SU-DHL-6 (cell line): ENCODE data around the gene TATDN2.

Experiments
- H2AFZ ChIP-seq: fragments of 200-600 bp; sonication (generic); 2 replicates; pipeline ENCODE4 v1.6.1; 2014; ENCODE audit warnings: low read depth, mild to moderate bottlenecking, moderate library complexity, mixed read lengths, antibody characterized with exemption, low read length; ENCODE audit not compliant: severe bottlenecking
- H3F3A ChIP-seq: fragments of 200-600 bp; shearing (Covaris generic); 2 replicates; pipeline ENCODE4 v1.6.0; 2016; ENCODE audit warnings: antibody characterized with exemption, mild to moderate bottlenecking; ENCODE audit not compliant: insufficient read depth
- H3K27ac ChIP-seq: fragments of 200-600 bp; sonication (generic); 2 replicates; pipeline ENCODE4 v1.5.1; 2016; ENCODE audit warnings: low read depth, mild to moderate bottlenecking, low read length, moderate library complexity, mixed read lengths
- H3K27me3 ChIP-seq: fragments of 200-600 bp; sonication (generic), shearing (Covaris generic); 2 replicates; pipeline ENCODE4 v1.6.0; 2014; ENCODE audit warnings: mild to moderate bottlenecking, low read length
- H3K36me3 ChIP-seq: fragments of 200-600 bp; sonication (generic); 2 replicates; pipeline ENCODE4 v1.6.1; 2014; ENCODE audit warnings: mild to moderate bottlenecking, low read length, mixed read lengths
- H3K4me2 ChIP-seq: fragments of 300-600, 200-600 bp; shearing (Covaris generic), sonication (generic); 2 replicates; pipeline ENCODE4 v1.6.0; 2014; ENCODE audit warnings: low read length, low read depth, mild to moderate bottlenecking; ENCODE audit not compliant: poor library complexity, severe bottlenecking
- H3K4me3 ChIP-seq: fragments of 200-600 bp; sonication (generic); 2 replicates; pipeline ENCODE4 v1.5.1; 2014; ENCODE audit warnings: antibody characterized with exemption, low read length, mild to moderate bottlenecking, mixed read lengths; ENCODE audit not compliant: insufficient read depth, poor library complexity, severe bottlenecking
- H3K79me2 ChIP-seq: fragments of 200-600 bp; sonication (generic); 2 replicates; pipeline ENCODE4 v1.6.1; 2014; ENCODE audit warnings: mild to moderate bottlenecking, low read length, moderate library complexity; ENCODE audit not compliant: insufficient read depth
- H3K9ac ChIP-seq: fragments of 200-600 bp; sonication (generic); 2 replicates; pipeline ENCODE4 v1.7.0; 2014; ENCODE audit warnings: mild to moderate bottlenecking, low read length
- H3K9me2 ChIP-seq: fragments of 200-600 bp; sonication (generic); replicated peaks from 2 replicates; pipeline ENCODE4 v1.6.1; 2014; ENCODE audit warnings: low read length; ENCODE audit not compliant: insufficient read depth
- H3K9me3 ChIP-seq: fragments of 200-600 bp; sonication (generic); 2 replicates; pipeline ENCODE4 v1.6.1; 2014; ENCODE audit warnings: low read length, mixed read lengths; ENCODE audit not compliant: insufficient read depth
- H4K20me1 ChIP-seq: fragments of 200-600 bp; sonication (generic); 2 replicates; pipeline ENCODE4 v1.6.1; 2014; ENCODE audit warnings: low read depth, mild to moderate bottlenecking, antibody characterized with exemption, low read length, moderate library complexity, mixed read lengths
- CTCF ChIP-seq: fragments of 200-600 bp; sonication (generic); IDR thresholded peaks from one replicate; pipeline ENCODE4 v1.5.1; 2017; ENCODE audit warnings: antibody characterized with exemption, mild to moderate bottlenecking, low read length, moderate library complexity; ENCODE audit not compliant: insufficient read depth, poor library complexity, severe bottlenecking
- EZH2phosphoT487 ChIP-seq: fragments of 200-600 bp; sonication (generic), shearing (Covaris generic); conservative IDR thresholded peaks from 2 replicates; pipeline ENCODE4 v1.6.1; 2018; ENCODE audit warnings: mild to moderate bottlenecking, antibody characterized with exemption, low read length, moderate library complexity, mixed read lengths

Gene TATDN2

GRCh38 chr3:10228248-10228950, 19.9 kb upstream of the TATDN2 start:
- no peak overlapping the region for H3K9ac ChIP-seq
- no peak overlapping the region for H3K4me2 ChIP-seq
- H3K9me3 ChIP-seq, result no peaks in the 10 kb centered on the region
- 0 out of 2 replicates have a peak, but pooled peaks cover 7% of the 10 kb centered on the region for H3F3A ChIP-seq
- H3K4me3 ChIP-seq, result no peak overlapping the region
- H3K27me3 ChIP-seq, result no peaks in the 10 kb centered on the region
- H4K20me1 ChIP-seq, result no peaks in the 10 kb centered on the region
- H3K36me3 ChIP-seq, result no peaks in the 10 kb centered on the region
- no peak overlapping the region for H2AFZ ChIP-seq
- TF ChIP-seq EZH2phosphoT487 (no peak), CTCF (no peak)
- no peaks in the 10 kb centered on the region for H3K79me2 ChIP-seq
- no peak overlapping the region for H3K27ac ChIP-seq
- no peaks in the 10 kb centered on the region for H3K9me2 ChIP-seq

GRCh38 chr3:10229576-10229975, 18.7 kb upstream of the TATDN2 start:
- H3F3A ChIP-seq, result 0 out of 2 replicates have a peak, but pooled peaks cover 7% of the 10 kb centered on the region
- no peaks in the 10 kb centered on the region for H3K9me2 ChIP-seq
- no peaks in the 10 kb centered on the region for H4K20me1 ChIP-seq
- H3K79me2 ChIP-seq, result no peaks in the 10 kb centered on the region
- no peak overlapping the region for H3K27ac ChIP-seq
- no peaks in the 10 kb centered on the region for H3K9me3 ChIP-seq
- H2AFZ ChIP-seq, result no peak overlapping the region
- H3K4me3 ChIP-seq, result no peak overlapping the region
- no peak for TF ChIP-seq CTCF
- TF ChIP-seq EZH2phosphoT487, result no peak
- H3K27me3 ChIP-seq, result no peaks in the 10 kb centered on the region
- no peak overlapping the region for H3K9ac ChIP-seq
- no peaks in the 10 kb centered on the region for H3K36me3 ChIP-seq
- H3K4me2 ChIP-seq, result no peak overlapping the region

GRCh38 chr3:10232137-10232536, 16.1 kb upstream of the TATDN2 start:
- no peaks in the 10 kb centered on the region for H3F3A ChIP-seq
- TF ChIP-seq EZH2phosphoT487 (no peak), CTCF (no peak)
- H3K4me3 ChIP-seq, result no peak overlapping the region
- no peaks in the 10 kb centered on the region for H3K79me2 ChIP-seq
- no peaks in the 10 kb centered on the region for H3K36me3 ChIP-seq
- no peak overlapping the region for H3K4me2 ChIP-seq
- H3K27ac ChIP-seq, result no peak overlapping the region
- no peak overlapping the region for H3K9ac ChIP-seq
- no peaks in the 10 kb centered on the region for H3K9me3 ChIP-seq
- no peaks in the 10 kb centered on the region for H3K27me3 ChIP-seq
- H2AFZ ChIP-seq, result no peak overlapping the region
- H4K20me1 ChIP-seq, result no peaks in the 10 kb centered on the region
- no peaks in the 10 kb centered on the region for H3K9me2 ChIP-seq
